PFSK-1 (cell line): Measurements from ENCODE around the gene ZNF688.

ENCODE experiments used
- FOXP2 ChIP-seq: optimal IDR thresholded peaks from 2 replicates; pipeline ENCODE3; 2011; ENCODE audit warnings: borderline replicate concordance, control low read depth, inconsistent platforms; ENCODE audit not compliant: insufficient read depth; ENCODE audit errors: extremely low read length, extremely low read depth
- POLR2AphosphoS5 ChIP-seq: IDR thresholded peaks from 2 replicates; pipeline ENCODE4 v1.6.1; 2012; ENCODE audit warnings: low read depth, mild to moderate bottlenecking, control low read depth, low read length, moderate library complexity
- REST ChIP-seq, 2 experiments: IDR thresholded peaks; 2 replicates each; pipeline versions ENCODE4 v1.6.1 to v1.8.0; 2011 to 2012; ENCODE audit warnings: low read depth in 2 of 2, low read length in 2 of 2, control low read depth in 1 of 2, inconsistent platforms in 1 of 2, mild to moderate bottlenecking in 1 of 2, moderate library complexity in 1 of 2; ENCODE audit not compliant: insufficient read depth in 1 of 2
- SIN3A ChIP-seq: IDR thresholded peaks from 2 replicates; pipeline ENCODE4 v1.6.1; 2012; ENCODE audit warnings: mild to moderate bottlenecking, low read length, moderate library complexity, borderline replicate concordance; ENCODE audit not compliant: insufficient read depth
- TAF1 ChIP-seq: IDR thresholded peaks from 2 replicates; pipeline ENCODE4 v1.6.1; 2012; ENCODE audit warnings: low read length, control low read depth, borderline replicate concordance; ENCODE audit not compliant: insufficient read depth

- TF ChIP-seq REST (IDR thresholded peaks at IDR 0.05; ENCODE audit: insufficient read depth in 1 of 2, low read depth in 2 of 2, low read length in 2 of 2) (no peak), POLR2AphosphoS5 (no peak), TAF1 (no peak), SIN3A (no peak), FOXP2 (no peak)
Measured at GRCh38 chr16:30555315-30556124, 16.0 kb downstream of the ZNF688 start.
